ENCODE measurements around the gene RNF31. TPM values are rescaled to one million over a fixed set of nuclear protein-coding genes. Genes with fewer than 3 reads are reported as not detected.

RNF31 gene
- total and polyA plus RNA-seq, 4 donors = 31.7 to 82.4 (median 61.4) TPM

DNA sequence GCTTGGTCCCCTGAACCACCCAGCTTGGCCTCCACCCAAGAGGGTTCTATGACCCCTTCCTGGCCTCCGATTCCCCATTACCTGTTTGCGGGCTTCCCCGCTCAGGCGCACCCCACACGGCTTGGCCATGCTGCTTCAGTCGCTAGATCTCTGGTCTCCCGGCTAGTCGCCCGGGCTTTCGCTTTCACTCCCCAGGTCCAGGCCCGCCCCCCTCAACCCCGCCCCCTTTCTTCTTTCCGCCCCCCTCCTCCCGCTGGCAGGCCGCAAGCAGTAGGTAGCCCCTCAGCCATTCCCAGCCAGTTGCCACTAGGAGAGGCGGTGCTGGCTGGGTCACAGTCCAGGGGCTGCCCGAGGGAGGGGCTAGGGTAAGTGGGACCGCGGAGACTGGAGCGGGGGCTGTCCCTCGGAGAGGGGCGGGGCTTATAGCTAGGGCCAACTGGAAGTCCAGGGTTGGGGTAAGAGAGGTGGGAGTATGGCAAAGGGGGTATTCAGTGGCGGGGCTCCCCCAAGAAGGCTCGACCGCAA lies 783 bp upstream of the RNF31 start, which contains the start of gene PSME2:
TSS of gene PSME2 (minus strand) at position 158 of the 525 bp plus-strand sequence. CDS start at position 129, 29 bp downstream.
- H3K9ac ChIP-seq (ENCODE audit: insufficient read depth in 1 of 2, low read length in 2 of 2) = peak within 1 kb of the TSS in 1 of 2 donors; percentile 85
- peak; percentile 84 for ATAC-seq (ENCODE audit: insufficient read depth, low FRiP score)
- peak; percentile 98 to 99 (median 98) for DNase-seq
- H3K9me3 ChIP-seq (ENCODE audit: control insufficient read depth in 4 of 4, insufficient read depth in 3 of 4, low read length in 3 of 4) = no peaks in the 10 kb centered on the region
- WGBS, 2 donors = 0 to 1% methylated on average over 25 of the region's 25 CpGs
- peaks cover 10 to 41% (median 30%) of the 10 kb centered on the region in 4 donors for H3K36me3 ChIP-seq (ENCODE audit: control insufficient read depth in 4 of 4, insufficient read depth in 4 of 4, low read length in 4 of 4)
- peak within 1 kb of the TSS; percentile 89 to 93 for H3K27ac ChIP-seq (ENCODE audit: low read depth in 1 of 2, low read length in 1 of 2)
- H3K4me3 ChIP-seq = peak within 1 kb of the TSS; percentile 94
- TF ChIP-seq, protein P1, sequence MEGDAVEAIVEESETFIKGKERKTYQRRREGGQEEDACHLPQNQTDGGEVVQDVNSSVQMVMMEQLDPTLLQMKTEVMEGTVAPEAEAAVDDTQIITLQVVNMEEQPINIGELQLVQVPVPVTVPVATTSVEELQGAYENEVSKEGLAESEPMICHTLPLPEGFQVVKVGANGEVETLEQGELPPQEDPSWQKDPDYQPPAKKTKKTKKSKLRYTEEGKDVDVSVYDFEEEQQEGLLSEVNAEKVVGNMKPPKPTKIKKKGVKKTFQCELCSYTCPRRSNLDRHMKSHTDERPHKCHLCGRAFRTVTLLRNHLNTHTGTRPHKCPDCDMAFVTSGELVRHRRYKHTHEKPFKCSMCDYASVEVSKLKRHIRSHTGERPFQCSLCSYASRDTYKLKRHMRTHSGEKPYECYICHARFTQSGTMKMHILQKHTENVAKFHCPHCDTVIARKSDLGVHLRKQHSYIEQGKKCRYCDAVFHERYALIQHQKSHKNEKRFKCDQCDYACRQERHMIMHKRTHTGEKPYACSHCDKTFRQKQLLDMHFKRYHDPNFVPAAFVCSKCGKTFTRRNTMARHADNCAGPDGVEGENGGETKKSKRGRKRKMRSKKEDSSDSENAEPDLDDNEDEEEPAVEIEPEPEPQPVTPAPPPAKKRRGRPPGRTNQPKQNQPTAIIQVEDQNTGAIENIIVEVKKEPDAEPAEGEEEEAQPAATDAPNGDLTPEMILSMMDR (IDR thresholded peaks at IDR 0.05; ENCODE audit: control extremely low read depth, extremely low read depth) = no peak
- H3K4me1 ChIP-seq (ENCODE audit: control insufficient read depth in 5 of 5, insufficient read depth in 5 of 5, low read length in 5 of 5) = peaks cover 8 to 25% (median 12%) of the 10 kb centered on the region in 5 donors
- H3K27me3 ChIP-seq (ENCODE audit: control insufficient read depth in 3 of 3, insufficient read depth in 3 of 3, low read length in 2 of 3) = no peaks in the 10 kb centered on the region

DNA sequence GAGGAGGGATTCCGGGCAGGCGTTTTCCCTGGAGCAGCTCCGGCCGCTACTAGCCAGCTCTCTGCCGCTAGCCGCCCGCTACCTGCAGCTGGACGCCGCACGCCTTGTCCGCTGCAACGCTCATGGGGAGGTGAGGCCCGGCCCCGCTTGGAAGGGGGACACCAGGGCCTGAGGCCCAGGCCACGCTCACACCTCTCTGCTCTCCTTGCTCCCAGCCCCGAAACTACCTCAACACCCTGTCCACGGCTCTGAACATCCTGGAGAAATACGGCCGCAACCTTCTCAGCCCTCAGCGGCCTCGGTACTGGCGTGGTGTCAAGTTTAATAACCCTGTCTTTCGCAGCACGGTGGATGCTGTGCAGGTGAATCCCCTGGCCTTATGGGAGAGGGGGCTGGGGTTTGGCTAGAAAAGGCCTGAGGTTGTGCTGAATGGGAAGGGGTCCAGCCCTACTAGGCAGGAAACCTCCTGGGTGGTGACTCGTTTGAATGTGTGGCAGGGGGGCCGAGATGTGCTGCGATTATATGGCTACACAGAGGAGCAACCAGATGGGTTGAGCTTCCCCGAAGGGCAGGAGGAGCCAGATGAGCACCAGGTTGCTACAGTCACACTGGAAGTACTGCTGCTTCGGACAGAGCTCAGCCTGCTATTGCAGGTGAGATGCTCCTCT lies 597 bp downstream of the RNF31 start:
- Histone ChIP-seq H3K4me3 (peak overlapping the region; percentile 94), H3K36me3 (ENCODE audit: control insufficient read depth in 4 of 4, insufficient read depth in 4 of 4, low read length in 4 of 4) (peaks cover 11 to 47% (median 36%) of the 10 kb centered on the region in 4 donors), H3K27me3 (ENCODE audit: control insufficient read depth in 3 of 3, insufficient read depth in 3 of 3, low read length in 2 of 3) (no peaks in the 10 kb centered on the region), H3K9ac (ENCODE audit: insufficient read depth in 1 of 2, low read length in 2 of 2) (peak overlapping the region in 1 of 2 donors; percentile 82), H3K9me3 (ENCODE audit: control insufficient read depth in 4 of 4, insufficient read depth in 3 of 4, low read length in 3 of 4) (no peaks in the 10 kb centered on the region), H3K4me1 (ENCODE audit: control insufficient read depth in 5 of 5, insufficient read depth in 5 of 5, low read length in 5 of 5) (peaks cover 8 to 20% (median 12%) of the 10 kb centered on the region in 5 donors), H3K27ac (ENCODE audit: low read depth in 1 of 2, low read length in 1 of 2) (peak overlapping the region; percentile 89 to 90)
- 6 to 9% methylated on average over 29 of the region's 29 CpGs for WGBS, 2 donors
- DNase-seq (no peak), ATAC-seq (ENCODE audit: insufficient read depth, low FRiP score) (no peak)
- TF ChIP-seq, protein P1 (IDR thresholded peaks at IDR 0.05; ENCODE audit: control extremely low read depth, extremely low read depth) = no peak

DNA sequence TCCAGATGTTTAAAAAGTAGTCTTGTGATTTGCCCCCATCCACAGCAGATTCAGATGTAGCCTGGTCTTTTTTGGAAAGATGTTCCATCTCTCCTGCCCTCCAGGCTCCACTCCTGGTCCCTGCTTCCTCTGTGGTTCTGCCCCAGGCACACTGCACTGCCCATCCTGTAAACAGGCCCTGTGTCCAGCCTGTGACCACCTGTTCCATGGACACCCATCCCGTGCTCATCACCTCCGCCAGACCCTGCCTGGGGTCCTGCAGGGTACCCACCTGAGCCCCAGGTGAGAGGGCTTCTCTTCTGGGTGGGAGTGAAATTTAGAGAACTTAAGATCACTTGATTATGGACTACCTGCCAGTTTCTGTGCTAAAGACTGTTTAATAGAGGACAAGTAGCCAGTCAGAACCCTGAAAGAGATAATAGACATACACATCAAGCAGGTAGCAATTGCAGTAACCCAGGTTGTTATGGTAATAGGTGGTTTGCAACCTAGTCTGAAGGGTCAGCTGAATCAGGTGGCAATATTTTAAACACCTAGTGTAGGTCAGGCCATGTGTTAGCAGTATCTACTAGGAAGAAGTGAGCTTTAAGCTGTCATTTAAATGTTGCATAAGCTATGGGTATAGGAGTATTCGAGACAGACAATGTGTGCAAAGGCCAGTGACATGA lies 2.1 kb downstream of the RNF31 start:
- no peaks in the 10 kb centered on the region for H3K27me3 ChIP-seq (ENCODE audit: control insufficient read depth in 3 of 3, insufficient read depth in 3 of 3, low read length in 2 of 3)
- H3K27ac ChIP-seq (ENCODE audit: low read depth in 1 of 2, low read length in 1 of 2) = no peak overlapping the region
- H3K36me3 ChIP-seq (ENCODE audit: control insufficient read depth in 4 of 4, insufficient read depth in 4 of 4, low read length in 4 of 4) = peaks cover 11 to 37% (median 26%) of the 10 kb centered on the region in 4 donors
- no peak overlapping the region for H3K9ac ChIP-seq (ENCODE audit: insufficient read depth in 1 of 2, low read length in 2 of 2)
- H3K4me1 ChIP-seq (ENCODE audit: control insufficient read depth in 5 of 5, insufficient read depth in 5 of 5, low read length in 5 of 5) = peaks cover 8 to 20% (median 12%) of the 10 kb centered on the region in 5 donors
- H3K9me3 ChIP-seq (ENCODE audit: control insufficient read depth in 4 of 4, insufficient read depth in 3 of 4, low read length in 3 of 4) = no peaks in the 10 kb centered on the region
- WGBS, 2 donors = 92 to 98% methylated on average over 3 of the region's 3 CpGs
- ATAC-seq (ENCODE audit: insufficient read depth, low FRiP score) (no peak), DNase-seq (no peak)
- TF ChIP-seq, protein P1 (IDR thresholded peaks at IDR 0.05; ENCODE audit: control extremely low read depth, extremely low read depth) = no peak
- no peak overlapping the region for H3K4me3 ChIP-seq

All from lung (tissue), 12 donors.